ENCODE data around the gene RASSF10.

The RASSF10 gene

DNA sequence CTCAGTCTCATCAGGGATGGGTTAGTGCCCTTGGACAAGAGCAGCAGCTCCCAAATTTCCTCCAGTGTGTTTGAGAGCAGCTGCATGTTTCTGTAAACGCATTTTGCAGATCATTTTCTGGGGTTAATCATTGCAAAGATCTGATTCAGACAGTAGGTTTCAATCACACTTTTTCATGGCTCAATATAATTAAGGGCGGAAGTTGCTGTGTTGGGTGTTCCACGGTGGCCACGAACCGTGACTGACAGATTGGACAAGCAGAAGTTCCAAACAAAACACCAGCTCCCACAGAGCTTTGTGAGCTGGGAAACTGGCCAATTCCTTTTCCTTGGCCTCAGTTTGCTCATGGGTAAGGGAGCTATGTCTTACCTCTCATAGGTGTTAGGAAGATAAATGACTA is 8.4 kb upstream of the RASSF10 start:
- TF ChIP-seq MYC (IDR thresholded peaks at IDR 0.05; ENCODE audit: low read depth, low read length) (no peak), POLR2A (IDR thresholded peaks at IDR 0.05; ENCODE audit: extremely low read depth, insufficient read length) (no peak)
- TF ChIP-seq, protein P1, sequence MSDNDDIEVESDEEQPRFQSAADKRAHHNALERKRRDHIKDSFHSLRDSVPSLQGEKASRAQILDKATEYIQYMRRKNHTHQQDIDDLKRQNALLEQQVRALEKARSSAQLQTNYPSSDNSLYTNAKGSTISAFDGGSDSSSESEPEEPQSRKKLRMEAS (IDR thresholded peaks at IDR 0.05; ENCODE audit: low read depth, low read length): no peak
- TF ChIP-seq, protein P2, sequence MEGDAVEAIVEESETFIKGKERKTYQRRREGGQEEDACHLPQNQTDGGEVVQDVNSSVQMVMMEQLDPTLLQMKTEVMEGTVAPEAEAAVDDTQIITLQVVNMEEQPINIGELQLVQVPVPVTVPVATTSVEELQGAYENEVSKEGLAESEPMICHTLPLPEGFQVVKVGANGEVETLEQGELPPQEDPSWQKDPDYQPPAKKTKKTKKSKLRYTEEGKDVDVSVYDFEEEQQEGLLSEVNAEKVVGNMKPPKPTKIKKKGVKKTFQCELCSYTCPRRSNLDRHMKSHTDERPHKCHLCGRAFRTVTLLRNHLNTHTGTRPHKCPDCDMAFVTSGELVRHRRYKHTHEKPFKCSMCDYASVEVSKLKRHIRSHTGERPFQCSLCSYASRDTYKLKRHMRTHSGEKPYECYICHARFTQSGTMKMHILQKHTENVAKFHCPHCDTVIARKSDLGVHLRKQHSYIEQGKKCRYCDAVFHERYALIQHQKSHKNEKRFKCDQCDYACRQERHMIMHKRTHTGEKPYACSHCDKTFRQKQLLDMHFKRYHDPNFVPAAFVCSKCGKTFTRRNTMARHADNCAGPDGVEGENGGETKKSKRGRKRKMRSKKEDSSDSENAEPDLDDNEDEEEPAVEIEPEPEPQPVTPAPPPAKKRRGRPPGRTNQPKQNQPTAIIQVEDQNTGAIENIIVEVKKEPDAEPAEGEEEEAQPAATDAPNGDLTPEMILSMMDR (IDR thresholded peaks at IDR 0.05; ENCODE audit: low read depth, low read length): no peak
- DNase-seq (ENCODE audit: low read depth): no peak
- H3K4me3 ChIP-seq (ENCODE audit: low read depth, low read length): no peak overlapping the region

DNA sequence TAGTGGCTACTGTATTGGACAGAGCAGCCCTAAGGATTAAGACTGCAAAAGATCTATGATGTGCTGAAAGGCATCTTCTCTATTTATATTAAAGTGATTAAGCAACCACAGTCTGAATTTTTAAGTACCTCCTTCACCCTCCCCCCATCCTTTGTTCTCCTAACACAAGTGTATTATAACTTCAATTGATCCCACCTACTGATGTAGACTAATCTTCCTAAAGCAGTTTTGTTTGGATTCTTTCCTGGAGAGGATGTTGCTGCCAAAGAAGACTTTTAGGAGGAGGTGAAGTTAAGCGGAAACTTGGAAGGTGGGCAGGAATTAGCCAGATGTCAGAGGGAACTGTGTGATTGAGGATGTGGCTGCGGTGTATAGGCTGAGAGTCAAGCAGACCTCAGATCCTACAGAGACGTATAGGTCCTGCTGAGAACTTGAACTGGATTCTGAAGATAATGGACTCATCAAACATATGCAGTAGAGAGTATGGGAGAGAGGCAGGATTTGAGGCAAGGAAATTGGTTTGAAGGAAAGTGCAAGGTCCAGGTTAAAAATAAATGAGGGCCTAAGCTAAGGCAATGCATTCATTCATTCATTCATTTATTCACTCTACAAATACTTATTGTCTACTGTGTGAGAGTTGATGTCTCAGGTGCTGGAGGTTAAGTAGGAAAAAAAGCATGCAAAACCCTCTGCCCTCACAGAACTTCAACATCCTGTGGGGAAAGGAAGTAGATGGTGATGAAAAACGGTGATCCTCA is 5.2 kb upstream of the RASSF10 start:
- H3K4me3 ChIP-seq (ENCODE audit: low read depth, low read length): no peak overlapping the region
- TF ChIP-seq, protein P1 (IDR thresholded peaks at IDR 0.05; ENCODE audit: low read depth, low read length): no peak
- no peak for TF ChIP-seq POLR2A (IDR thresholded peaks at IDR 0.05; ENCODE audit: extremely low read depth, insufficient read length)
- TF ChIP-seq, protein P2 (IDR thresholded peaks at IDR 0.05; ENCODE audit: low read depth, low read length): no peak
- TF ChIP-seq MYC (IDR thresholded peaks at IDR 0.05; ENCODE audit: low read depth, low read length): no peak
- DNase-seq (ENCODE audit: low read depth): no peak

DNA sequence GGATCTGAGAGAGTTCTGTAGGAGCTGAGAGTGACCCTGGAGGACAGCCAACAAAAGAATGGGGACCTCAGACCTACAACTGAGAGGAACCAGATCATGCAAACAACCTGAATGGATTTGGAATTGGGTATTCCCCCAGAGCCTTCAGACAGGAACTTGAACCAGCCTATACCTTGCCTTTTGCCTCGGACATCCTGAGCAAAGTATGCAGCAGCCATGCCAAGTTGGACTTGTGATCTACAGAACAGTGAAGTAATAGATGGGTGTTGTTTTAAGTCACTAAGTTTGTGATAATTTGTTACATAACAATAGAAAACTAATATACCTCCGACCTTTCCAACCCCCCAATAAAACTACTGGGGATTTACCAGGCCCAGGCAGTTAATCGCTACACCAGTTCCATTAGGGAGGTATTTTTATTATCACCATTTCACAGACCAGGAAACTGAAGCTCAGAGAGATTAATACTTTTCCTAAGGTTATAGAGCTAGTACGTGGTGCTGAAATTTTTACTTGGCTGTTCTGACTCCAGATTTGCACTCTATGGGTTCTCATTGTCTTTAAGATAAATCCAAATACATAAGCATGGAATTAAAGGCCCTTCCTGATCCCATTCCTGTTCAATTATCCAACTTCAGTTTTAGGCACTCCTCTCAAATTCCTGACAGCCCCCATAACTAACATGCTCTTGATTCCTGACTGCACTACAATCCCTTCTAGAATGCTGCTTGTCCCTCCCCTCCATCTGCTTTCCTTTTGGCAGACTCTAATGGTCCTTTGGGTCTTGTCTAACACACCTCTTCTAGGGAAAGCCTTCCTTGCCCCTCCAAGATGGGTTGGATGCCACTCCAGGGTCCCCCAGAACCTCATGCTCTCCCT is 1.7 kb upstream of the RASSF10 start:
- TF ChIP-seq, protein P2 (IDR thresholded peaks at IDR 0.05; ENCODE audit: low read depth, low read length): no peak
- no peak for TF ChIP-seq MYC (IDR thresholded peaks at IDR 0.05; ENCODE audit: low read depth, low read length)
- TF ChIP-seq, protein P1 (IDR thresholded peaks at IDR 0.05; ENCODE audit: low read depth, low read length): no peak
- no peak for TF ChIP-seq POLR2A (IDR thresholded peaks at IDR 0.05; ENCODE audit: extremely low read depth, insufficient read length)
- no peak overlapping the region for H3K4me3 ChIP-seq (ENCODE audit: low read depth, low read length)
- DNase-seq (ENCODE audit: low read depth): no peak

DNA sequence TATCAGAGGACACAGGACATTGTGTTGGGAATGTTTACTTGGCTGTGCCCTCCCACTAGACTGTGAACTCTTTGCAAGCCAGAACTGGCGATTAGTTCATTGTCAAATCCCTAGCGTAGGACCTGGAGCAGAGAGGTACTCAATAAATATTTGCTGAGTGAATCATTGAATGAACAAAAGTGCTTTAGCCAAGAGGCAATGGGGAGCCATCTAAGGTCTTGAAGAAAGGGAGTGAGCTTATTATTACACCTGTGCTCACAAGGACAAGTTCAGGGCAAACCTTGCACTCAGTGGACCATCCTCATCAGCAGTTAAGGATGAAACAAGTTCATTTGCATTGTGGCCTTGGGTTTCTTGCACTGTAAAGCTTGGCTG is 1.1 kb upstream of the RASSF10 start:
- no peak for DNase-seq (ENCODE audit: low read depth)
- no peak overlapping the region for H3K4me3 ChIP-seq (ENCODE audit: low read depth, low read length)
- TF ChIP-seq, protein P1 (IDR thresholded peaks at IDR 0.05; ENCODE audit: low read depth, low read length): no peak
- no peak for TF ChIP-seq POLR2A (IDR thresholded peaks at IDR 0.05; ENCODE audit: extremely low read depth, insufficient read length)

DNA sequence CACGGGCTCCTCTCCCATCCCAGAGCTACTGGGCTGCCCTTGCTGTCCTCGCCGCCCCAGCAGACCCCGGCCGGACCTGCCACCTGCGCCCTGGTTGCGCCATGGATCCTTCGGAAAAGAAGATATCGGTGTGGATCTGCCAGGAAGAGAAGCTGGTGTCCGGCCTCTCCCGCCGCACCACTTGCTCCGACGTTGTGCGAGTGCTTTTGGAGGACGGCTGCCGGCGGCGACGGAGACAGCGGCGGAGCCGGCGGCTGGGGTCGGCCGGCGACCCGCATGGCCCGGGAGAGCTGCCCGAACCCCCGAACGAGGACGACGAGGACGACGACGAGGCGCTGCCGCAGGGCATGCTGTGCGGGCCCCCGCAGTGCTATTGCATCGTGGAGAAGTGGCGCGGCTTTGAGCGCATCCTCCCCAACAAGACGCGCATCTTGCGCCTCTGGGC is 382 bp downstream of the RASSF10 start:
- H3K4me3 ChIP-seq (ENCODE audit: low read depth, low read length): no peak overlapping the region
- no peak for DNase-seq (ENCODE audit: low read depth)

More for the DNA sequence above, 382 bp downstream of the RASSF10 start:
- TF ChIP-seq, protein P2 (IDR thresholded peaks at IDR 0.05; ENCODE audit: low read depth, low read length): no peak
- TF ChIP-seq, protein P1 (IDR thresholded peaks at IDR 0.05; ENCODE audit: low read depth, low read length): no peak
- TF ChIP-seq POLR2A (IDR thresholded peaks at IDR 0.05; ENCODE audit: extremely low read depth, insufficient read length) (no peak), MYC (IDR thresholded peaks at IDR 0.05; ENCODE audit: low read depth, low read length) (no peak)
